HCEC 1CT (cell line): ENCODE data around the gene NPAS3.

ENCODE experiments used
- DNase-seq: peaks from one replicate; pipeline ENCODE4 v3.0.0-alpha.2; 2017

Gene NPAS3

DNA sequence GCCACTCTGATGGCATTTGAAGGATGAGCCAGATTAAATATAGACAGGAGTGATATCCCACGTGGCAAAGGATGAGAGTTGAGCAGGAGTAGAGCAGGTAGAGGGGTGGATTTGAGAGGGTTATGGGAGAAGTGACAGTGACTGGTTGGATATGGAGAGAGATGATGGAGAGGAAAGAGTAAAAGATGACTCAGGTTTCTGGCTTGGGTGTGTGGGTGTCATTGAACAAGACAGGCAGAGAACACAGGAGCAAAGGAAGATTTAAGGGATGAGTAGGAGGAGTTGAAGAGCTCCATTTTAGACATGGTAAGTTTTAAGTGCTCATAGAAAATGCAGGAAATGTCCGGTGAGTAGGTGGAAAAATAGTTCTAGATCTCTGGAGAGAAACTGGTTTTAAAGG, 875.3 kb downstream of the NPAS3 start:
- DNase-seq, result no peak

DNA sequence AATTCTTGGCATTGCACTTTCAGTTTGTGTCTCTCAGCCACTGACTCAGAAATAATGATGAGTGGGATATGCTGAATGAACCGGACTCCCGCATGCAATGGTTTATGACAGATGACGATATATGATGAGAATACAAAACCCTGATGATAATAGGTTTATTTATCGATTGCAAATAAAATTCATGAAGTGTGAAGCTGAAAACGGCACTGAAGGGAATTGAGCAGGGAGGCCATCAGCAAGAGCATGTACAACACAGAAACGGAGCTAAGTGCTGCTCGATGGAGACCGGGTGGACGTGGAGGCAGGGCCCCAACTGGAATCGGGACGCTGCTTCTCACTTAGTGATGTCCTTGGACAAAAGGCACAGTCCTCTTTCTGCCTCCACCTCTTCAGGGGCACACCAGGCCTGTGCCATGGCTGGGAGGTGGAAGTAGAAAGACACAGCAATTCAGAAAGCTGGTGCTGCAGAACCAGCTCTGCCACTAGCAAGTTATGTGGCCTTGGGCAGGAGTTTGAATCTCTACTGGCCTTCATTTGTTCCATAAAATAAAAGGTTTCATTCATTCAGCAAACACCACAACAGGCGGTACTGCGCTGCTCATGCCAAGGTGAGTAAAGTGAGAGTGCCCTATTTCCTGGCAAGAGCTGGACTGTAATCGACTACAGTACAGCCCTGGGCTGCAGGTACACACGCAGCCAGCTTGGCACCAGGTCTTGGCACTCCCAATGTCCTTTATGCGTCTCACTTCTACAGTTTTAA, 895.2 kb downstream of the NPAS3 start:
- no peak for DNase-seq

DNA sequence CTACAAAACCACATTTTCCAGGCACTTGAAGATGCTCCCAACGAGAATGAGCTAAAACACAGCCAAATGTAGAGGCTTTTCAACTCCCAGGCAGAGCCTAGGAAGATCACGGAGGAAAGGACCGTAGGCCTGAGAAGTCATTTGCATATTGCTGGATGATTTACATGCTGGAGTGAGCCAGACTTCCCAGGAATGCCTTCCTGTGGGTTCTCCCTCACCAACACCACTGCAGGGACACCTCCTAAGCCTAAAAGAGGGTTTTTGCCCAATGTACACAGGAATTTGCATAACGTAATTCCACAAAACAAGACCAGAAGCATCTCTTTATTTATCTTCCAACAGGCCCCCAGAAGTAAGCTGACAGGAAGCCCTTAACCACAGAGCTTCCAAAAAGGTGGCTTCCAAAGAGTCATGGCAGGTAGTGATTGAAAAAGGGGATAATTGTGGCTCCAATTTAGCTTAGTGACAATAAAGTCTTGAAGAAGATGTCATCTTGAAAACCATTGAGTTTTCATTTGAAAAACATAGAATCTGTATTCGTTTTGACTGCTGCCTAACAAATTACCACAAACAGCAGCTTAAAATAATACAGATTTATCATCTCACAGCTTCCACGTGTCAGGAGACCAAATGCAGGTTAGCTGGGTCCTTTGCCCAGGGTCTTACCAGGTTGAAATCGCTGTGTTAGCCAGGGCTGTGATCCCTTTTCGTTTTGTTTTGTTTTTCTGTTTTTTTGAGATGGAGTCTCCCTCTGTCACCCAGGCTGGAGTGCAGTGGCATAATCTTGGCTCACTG, 896.0 kb downstream of the NPAS3 start:
- no peak for DNase-seq

DNA sequence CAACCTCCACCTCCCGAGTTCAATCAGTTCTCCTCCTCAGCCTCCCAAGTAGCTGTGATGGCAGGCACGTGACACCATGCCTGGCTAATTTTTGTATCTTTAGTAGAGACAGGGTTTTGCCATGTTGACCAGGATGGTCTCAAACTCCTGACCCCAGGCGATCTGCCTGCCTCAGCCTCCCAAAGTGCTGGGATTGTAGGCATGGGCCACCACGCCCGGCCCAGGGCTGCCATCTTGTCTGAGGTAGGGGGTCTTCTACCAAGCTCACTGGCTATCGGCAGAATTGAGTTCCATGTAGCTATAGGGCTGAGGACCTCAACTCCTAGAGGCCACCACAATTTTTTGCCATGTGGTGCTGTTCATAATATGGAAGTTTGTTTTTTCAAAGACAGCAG, 896.6 kb downstream of the NPAS3 start:
- DNase-seq, result no peak

DNA sequence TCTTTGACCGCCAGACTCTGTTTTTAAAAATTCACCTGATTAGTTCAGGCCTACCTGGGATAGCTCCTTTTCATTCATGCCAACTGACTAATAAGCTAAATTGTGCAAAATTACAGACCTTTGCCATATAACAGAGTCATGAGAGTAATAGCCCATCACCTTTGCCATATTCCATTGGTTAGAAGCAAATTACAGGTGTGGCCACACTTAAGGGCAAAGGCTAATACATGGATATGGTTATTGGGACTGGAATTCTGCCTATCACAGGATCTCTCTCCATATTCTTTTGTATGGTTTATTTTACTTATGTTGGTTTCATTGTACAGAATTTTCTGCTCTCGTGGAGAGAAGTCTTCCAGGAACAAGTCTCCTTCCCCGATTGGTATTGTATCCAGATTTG, 897.0 kb downstream of the NPAS3 start:
- DNase-seq, result no peak

DNA sequence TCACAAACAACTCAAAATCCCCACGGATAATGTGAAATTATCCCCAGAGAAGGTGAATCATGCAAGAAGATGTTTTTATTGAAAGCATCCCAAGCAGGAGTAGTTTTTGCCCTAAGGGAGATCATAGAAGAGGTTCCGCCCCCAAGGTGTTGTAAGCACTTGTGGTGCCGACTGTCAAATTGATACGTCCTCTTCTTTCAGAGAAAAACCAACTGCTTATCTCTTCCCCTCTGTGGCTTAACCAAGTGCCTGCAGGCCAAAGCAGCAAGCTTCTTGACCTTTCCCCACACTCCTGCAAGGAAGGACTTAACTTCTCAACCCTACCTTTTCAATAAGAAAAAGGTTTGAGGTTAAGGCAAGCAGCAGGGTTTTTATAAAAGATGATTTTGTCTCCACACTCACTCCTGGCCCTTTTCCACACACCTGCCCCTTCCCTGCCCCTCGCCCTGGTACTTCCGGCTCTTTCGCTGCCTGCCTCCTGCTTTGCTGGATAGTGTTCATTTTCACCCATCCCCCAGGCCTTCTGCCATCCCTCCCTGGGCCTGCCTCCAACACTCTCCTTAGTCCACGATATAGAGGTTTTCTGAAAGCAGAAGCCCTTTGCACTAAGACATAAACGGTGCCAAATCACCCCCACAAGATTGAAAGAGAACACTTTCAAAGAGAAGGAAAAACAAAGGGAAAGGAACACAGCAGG, 897.7 kb downstream of the NPAS3 start:
- no peak for DNase-seq

DNA sequence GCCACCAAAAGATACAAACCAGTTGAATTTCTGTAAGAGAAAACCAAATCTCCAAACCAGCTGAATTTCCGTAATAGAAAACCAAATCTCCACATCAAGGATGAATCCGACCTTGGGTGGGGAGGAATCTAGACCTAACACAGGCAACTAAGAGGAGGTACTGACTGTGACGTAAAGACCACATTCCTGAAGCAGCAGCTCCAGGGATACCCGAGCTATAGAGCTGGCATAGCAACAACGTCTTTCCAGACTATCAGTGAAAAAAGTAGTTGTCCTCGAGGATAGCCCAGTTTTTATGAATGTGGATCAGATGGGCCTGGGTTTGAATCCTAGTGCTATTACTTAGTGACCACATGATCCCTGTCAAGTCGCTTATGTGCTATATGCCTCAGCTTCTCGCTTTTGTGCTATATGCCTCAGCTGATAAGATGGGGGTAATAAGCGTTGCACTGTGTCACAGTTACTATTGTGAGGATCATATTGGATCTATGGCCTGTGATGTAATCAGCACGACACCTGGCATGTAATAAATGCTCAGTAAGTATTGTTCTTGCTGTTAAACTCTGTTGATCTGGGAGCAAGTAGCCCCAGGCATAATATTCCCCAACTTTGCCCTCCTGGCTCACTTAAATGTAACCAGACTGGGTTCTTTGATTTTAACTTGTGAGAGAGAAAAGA, 898.4 kb downstream of the NPAS3 start:
- DNase-seq, result no peak

DNA sequence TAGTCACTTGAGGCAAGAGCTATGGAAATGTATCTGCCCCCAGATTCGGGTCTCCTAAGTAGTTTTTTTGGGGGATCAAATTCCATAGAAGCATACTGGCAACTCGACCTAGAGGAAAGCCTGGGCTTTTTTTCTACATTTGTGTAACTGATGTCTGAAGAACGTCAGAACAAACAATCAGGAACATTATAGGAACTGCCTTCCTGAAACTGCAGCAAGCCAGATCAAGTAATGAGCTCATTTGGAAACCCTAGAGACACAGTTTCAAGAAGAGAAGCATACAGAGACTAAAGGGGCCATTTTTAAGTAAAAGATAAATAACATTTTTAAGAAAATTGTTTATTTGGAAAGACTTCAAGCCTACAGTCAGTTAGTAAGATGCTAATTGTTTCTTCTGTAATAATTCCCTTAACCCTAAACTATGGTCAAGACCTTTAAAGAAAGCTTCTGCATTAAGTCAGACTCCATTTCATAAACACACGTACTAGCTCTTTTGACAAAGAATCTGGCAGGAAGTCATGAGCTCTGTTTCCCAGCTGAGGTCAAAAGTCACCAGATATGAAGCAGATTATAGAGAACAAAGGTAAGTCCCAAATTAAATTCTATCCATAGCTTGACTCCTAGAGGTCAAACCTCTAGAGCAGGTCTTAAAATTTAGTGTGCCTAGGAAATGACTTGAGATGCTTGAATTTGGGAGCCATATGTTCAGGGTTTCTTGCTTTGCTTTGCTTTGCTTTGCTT, 899.4 kb downstream of the NPAS3 start:
- no peak for DNase-seq

DNA sequence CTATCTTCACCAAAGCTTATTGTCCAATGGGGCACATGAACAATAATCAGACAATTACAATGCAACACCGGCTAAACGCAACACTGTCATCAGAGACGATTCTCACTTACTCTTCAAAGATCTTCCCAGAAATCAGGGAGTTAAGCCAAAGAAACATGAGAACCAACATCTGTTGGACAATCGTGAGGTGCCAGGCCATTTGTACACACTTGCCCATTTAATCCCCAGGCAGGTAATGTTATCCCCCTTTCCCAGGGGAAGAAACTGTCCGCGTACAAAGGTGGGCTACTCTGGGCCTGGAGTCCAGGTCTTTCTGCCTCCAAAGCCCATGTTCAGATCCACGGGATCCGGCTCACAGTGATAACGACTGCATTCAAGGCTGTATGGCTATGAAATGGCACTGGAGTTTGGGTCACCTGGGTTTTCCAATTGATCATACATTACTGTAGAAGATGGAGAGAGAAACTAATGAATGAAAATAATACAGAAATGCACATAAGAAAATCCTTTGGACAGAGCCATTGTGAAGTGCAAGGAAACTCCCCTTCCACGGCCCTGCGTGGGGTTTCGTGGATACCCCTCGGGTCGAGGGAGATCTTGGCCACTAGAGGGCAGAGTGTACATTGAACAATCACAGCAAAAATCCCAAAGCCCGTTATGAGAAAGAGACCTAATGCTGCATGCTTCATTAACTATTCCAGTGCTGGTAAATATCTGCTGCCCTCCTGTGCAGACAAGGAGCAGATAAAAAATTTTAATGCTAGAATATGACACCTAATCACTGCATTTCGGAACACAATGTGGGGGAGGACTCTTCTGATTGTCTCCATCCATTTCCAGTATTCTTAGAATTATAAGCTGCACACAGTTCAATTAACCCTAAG, 900.8 kb downstream of the NPAS3 start:
- no peak for DNase-seq

DNA sequence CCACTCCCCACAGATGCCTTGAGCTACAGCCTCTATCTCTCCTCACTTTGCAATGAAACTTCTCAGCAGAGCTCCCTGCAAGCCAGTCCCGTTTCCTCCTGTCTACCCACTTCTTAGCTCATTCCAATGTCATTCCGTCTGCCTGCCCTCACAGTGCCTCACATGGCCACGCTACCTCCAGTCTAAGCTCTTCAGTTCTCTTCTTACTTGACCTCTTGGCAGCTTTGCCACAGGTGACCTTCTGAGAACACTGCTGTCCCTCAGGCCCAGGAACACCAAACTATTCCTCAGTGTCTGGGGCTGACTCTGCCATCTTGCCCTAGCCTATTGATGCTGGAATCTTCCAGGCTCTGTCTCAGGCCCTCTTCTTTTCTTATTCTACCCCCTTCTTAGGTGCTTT, 902.1 kb downstream of the NPAS3 start:
- DNase-seq, result no peak

DNA sequence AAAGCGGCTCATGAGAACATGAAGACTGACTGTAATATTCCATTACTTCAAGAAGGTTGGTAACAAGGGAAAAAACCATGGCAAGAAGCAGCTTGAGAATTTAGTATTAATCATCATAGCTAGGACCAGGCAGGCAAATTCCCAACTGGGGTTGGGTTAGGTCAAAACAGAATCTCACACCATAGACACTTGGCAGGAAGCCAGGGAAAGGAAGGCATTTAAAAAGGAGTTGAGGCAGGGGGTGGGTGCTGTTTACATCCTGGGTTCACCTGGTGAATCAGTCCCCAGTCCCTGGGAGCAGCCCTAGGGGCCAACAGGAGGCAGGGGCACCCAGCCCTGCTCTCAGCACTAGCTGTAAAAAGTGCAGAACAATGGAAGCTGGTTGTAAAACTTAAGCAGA, 903.6 kb downstream of the NPAS3 start:
- no peak for DNase-seq

DNA sequence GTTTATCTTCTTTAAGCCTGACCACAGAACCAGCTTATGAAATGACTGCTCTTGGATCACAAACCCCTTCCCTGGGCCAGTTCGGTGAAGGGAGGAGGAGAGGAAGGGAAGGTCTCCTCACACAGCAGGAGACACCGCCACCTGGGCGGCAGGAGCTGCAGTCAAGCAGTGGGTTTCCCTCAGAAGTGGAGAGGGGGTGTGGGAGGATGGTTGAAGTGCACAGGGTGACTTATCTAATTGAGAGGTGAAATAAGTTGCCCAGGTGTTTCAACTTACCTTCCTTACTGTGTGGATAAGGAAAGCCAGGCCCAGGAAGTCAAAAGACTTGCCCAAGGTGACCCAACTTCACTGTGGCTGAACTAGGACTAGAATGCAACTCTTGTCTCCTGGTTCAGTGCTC, 905.4 kb downstream of the NPAS3 start:
- DNase-seq, result no peak

DNA sequence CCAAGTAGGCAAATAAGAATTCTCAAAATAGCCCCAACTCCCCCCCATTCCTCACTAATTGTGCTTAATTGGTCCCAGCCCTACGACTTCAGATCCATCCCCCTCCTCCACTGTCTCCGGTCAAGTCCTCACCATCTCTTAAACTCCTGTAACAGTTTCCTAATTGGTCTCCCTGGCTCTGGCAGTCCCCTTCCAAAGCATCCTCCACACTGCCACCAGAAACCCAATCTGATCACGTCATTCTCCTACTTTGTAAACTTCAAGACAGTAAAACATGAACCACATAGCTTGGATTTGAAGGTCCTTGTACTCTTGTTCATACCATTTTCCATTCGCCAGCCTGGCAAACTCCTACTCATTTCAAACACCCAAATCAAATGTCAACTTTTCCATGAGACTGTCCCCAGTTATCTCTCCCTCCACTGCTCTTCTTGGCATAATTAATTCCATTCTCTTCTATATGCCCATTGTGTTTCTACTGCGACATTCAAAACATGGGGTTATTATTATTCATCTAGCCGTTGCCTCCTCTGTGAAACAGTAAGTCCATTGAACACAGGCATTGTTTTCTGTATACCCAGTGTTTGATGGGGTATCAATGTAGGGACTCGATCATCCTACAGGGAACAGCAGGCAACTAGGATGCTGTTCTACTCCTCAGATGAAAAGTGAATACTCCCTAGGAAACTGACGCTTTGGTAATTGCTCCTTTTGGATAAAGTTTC, 907.6 kb downstream of the NPAS3 start:
- DNase-seq, result no peak

DNA sequence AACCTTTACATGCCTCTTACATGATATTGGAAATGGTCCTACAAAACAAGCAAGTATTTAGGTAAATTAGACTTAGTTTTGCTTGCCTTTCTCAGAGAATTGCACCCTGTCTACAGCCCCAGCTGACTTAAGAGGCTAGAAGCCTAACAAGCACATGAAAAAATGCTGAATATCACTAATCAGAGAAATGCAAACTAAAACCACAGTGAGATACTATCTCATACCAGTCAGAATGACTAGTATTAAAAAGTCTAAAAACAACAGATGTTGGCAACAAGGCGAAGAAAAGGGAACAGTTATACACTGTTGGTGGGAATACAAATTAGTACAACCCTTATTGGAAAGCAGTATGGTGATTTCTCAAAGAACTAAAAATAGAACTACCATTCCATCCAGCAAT, 908.4 kb downstream of the NPAS3 start:
- no peak for DNase-seq

DNA sequence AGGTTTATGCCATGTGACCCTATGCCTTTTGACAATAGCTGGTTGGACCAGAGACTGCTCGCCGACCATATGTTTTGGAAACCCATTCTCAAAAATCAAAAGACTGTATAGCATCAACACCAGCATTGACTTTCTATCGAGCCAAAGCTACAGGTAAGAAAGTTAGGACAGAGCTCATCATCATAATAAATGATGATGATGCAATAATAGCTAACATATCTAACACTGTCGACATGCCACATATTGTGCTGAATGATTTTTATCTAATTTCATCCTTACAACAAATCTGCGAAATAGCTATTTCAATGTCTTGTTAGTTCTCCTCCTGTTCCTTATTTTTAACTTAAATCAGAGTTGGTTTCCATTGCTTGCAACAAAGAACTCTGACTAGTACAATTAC, 909.3 kb downstream of the NPAS3 start:
- DNase-seq, result no peak

DNA sequence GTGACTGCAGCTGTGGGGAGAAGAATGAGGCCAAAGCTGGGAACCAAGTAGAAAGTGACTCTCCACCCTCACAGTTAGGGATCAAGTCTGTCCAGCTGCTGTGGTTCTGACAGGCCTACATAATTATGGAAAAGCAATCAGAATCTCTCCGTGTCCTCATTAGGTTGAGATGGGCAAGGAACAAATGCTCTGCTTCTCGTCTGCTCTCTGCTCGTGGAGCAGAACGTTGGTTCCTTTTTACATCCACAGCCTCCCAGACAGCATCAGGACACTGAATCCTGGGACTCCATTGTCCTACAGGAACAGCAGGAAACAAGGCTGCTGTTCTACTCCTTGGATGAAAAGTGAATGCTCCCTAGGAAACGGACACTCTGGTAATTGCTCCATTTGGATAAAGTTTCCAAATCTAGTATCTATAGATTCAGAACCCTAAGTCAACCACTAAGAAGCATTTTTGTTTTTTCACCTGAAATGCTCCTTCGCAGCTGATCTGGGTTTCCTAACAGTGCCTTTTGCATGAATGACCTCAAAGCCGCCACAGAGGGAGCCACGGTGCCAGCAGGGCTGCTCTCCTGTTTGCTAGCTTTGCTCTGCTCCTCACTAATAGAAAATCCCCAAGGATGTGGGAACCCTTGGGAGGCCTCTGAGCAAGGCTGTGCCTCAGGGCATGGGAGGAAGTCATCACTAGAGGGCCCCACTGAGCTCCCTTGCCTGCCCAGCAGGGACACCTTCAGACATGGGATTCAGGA, 910.2 kb downstream of the NPAS3 start:
- DNase-seq, result no peak

DNA sequence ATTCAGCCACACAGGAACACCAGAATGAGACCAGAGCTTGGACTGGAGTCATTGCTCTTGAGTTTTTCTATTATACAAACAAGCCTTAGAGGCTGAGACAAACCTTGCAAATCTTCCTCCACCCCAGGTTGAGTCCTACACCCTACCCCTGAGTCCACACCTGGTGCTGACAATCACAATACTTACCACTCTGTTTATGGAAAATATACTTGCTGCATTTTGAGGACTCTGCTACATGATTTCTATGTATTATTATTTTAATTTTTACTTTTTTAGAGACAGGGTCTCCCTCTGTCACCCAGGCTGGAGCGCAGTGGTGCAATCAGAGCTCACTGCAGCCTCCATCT, 910.7 kb downstream of the NPAS3 start:
- no peak for DNase-seq

DNA sequence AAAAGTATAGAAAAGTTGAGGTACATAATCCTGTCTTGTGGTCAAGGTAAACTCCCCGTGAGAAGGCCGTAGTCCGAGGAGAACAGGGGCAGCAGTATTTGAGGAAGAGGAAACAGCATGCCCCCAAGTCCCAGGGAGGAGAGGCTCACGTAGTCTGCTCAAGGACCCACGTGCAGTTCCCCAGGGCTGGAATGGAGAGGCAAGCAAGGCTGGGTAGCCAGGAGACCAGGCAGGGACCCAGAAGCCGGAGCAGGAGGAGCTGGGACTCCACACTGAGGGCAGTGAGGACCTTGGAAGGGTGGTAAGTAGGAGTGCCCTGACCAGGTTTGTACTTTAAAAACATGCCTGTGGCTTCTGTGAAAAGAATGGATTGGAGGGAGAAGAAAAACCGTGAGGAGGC, 912.1 kb downstream of the NPAS3 start:
- no peak for DNase-seq

DNA sequence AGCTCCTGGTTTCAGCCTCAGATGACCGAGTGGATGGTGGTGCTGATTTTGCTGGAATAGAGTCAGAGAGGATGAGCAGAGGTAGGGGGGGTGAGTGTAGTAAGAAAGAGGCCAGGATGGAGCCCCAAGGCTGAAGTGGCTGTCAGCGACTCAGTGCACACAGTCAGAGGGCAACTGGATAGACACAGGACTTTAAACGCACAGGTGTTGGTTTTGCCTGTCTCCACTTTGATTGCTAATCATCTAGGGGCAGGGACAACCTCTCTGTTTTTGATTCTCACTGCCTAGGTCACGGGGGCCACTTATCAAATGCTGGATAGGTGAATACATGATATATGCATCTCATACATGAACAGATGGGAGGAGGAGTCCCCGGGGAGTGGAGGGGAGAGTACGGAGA, 912.7 kb downstream of the NPAS3 start:
- no peak for DNase-seq

DNA sequence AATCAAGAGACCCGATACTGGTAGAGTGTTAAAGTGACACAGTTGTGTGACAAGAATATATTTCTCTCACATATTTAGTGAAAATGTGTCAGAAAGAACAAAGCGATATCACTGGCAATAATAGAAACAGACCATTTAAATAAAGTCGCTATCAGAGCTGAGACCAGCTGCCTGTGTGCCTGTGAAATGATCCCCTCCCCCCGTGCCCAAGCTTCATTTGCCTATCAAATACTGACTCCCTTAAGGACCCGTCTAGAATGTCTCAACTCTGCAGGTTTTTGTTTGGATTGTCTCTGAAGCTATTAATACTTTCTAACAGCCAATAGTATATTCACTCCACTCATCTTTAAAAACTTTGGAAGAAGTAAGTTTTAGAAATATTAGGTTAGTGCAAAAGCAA, 913.3 kb downstream of the NPAS3 start:
- DNase-seq, result no peak
